H9 (cell line): ENCODE measurements around the gene PDZD2. TPM values are rescaled to one million over a fixed set of nuclear protein-coding genes. Genes with fewer than 3 reads are reported as not detected.

Experiments used
- DNase-seq: peaks from one replicate; pipeline ENCODE4 v3.0.0-alpha.2; 2017
- H2AFZ ChIP-seq: one replicate; pipeline ENCODE4 v1.6.1; 2013; ENCODE audit warnings: mild to moderate bottlenecking, low read length, control low read depth, moderate library complexity
- H2AK5ac ChIP-seq: 2 replicates; pipeline ENCODE4 v1.6.1; 2013; ENCODE audit warnings: low read length, control low read depth, mixed read lengths; ENCODE audit not compliant: insufficient read length
- H2BK120ac ChIP-seq: one replicate; pipeline ENCODE4 v1.6.1; 2013; ENCODE audit warnings: low read depth, mild to moderate bottlenecking, low read length, control low read depth, inconsistent platforms; ENCODE audit not compliant: poor library complexity, severe bottlenecking
- H2BK12ac ChIP-seq: 2 replicates; pipeline ENCODE4 v1.6.1; 2013; ENCODE audit warnings: low read length, control low read depth, mixed read lengths, low read depth; ENCODE audit not compliant: insufficient read length
- H2BK15ac ChIP-seq: 2 replicates; pipeline ENCODE4 v1.6.1; 2013; ENCODE audit warnings: low read depth, low read length, control low read depth
- H2BK20ac ChIP-seq: one replicate; pipeline ENCODE4 v1.6.1; 2013; ENCODE audit warnings: low read depth, mild to moderate bottlenecking, low read length, control low read depth, inconsistent platforms; ENCODE audit not compliant: poor library complexity, severe bottlenecking
- H2BK5ac ChIP-seq: 2 replicates; pipeline ENCODE4 v1.6.1; 2013; ENCODE audit warnings: low read length, control low read depth, mixed read lengths; ENCODE audit not compliant: insufficient read length
- H3K14ac ChIP-seq: 2 replicates; pipeline ENCODE4 v1.6.1; 2013; ENCODE audit warnings: low read length, control low read depth; ENCODE audit not compliant: insufficient read depth
- H3K18ac ChIP-seq: 2 replicates; pipeline ENCODE4 v1.6.1; 2013; ENCODE audit warnings: low read depth, mild to moderate bottlenecking, mixed read lengths, low read length, control low read depth; ENCODE audit not compliant: insufficient read length
- H3K23ac ChIP-seq: 2 replicates; pipeline ENCODE4 v1.6.1; 2013; ENCODE audit warnings: low read length, control low read depth, mixed read lengths, low read depth; ENCODE audit not compliant: insufficient read length
- H3K23me2 ChIP-seq: 2 replicates; pipeline ENCODE4 v1.6.1; 2013; ENCODE audit warnings: low read depth, mild to moderate bottlenecking, mixed read lengths, low read length, control low read depth; ENCODE audit not compliant: insufficient read length, poor library complexity, severe bottlenecking
- H3K27ac ChIP-seq: 2 replicates; pipeline ENCODE4 v1.5.1; 2013; ENCODE audit warnings: low read length, control low read depth, mixed read lengths, low read depth; ENCODE audit not compliant: insufficient read length
- H3K27me3 ChIP-seq: 2 replicates; pipeline ENCODE4 v1.6.1; 2013; ENCODE audit warnings: low read length, control low read depth, inconsistent platforms; ENCODE audit not compliant: insufficient read depth
- H3K4ac ChIP-seq: 2 replicates; pipeline ENCODE4 v1.6.1; 2013; ENCODE audit warnings: low read depth, mild to moderate bottlenecking, control low read depth, inconsistent platforms, low read length, moderate library complexity
- H3K4me1 ChIP-seq: 2 replicates; pipeline ENCODE4 v1.6.1; 2013; ENCODE audit warnings: low read length, control low read depth, inconsistent platforms; ENCODE audit not compliant: insufficient read depth
- H3K4me2 ChIP-seq: 2 replicates; pipeline ENCODE4 v1.6.1; 2013; ENCODE audit warnings: low read length, control low read depth, mixed read lengths; ENCODE audit not compliant: insufficient read length, insufficient read depth
- H3K56ac ChIP-seq: 2 replicates; pipeline ENCODE4 v1.6.1; 2013; ENCODE audit warnings: low read depth, mild to moderate bottlenecking, mixed read lengths, low read length, control low read depth; ENCODE audit not compliant: insufficient read length
- H3K79me1 ChIP-seq: 2 replicates; pipeline ENCODE4 v1.6.1; 2013; ENCODE audit warnings: low read depth, mild to moderate bottlenecking, moderate library complexity, low read length, control low read depth, inconsistent platforms; ENCODE audit not compliant: insufficient read depth, poor library complexity, severe bottlenecking
- H3K79me2 ChIP-seq: 2 replicates; pipeline ENCODE4 v1.6.1; 2013; ENCODE audit warnings: low read length, control low read depth, inconsistent platforms; ENCODE audit not compliant: insufficient read depth
- H3K9ac ChIP-seq: 2 replicates; pipeline ENCODE4 v1.6.1; 2013; ENCODE audit warnings: low read length, control low read depth, mixed read lengths; ENCODE audit not compliant: insufficient read length; ENCODE audit errors: extremely low read depth
- H3K9me3 ChIP-seq: one replicate; pipeline ENCODE4 v1.6.1; 2013; ENCODE audit warnings: low read depth, low read length, inconsistent platforms; ENCODE audit not compliant: control insufficient read depth
- H3T11ph ChIP-seq: one replicate; pipeline ENCODE4 v1.6.1; 2013; ENCODE audit warnings: mild to moderate bottlenecking, low read length, control low read depth, inconsistent platforms
- H4K20me1 ChIP-seq: one replicate; pipeline ENCODE4 v1.6.1; 2013; ENCODE audit not compliant: control insufficient read depth, insufficient read length, insufficient read depth
- H4K5ac ChIP-seq: 2 replicates; pipeline ENCODE4 v1.6.1; 2013; ENCODE audit warnings: low read depth, mild to moderate bottlenecking, mixed read lengths, low read length, control low read depth; ENCODE audit not compliant: insufficient read length
- H4K8ac ChIP-seq: replicated peaks from 2 replicates; pipeline ENCODE4 v1.6.1; 2013; ENCODE audit warnings: low read length, control low read depth, mixed read lengths, low read depth; ENCODE audit not compliant: insufficient read length
- H4K91ac ChIP-seq: 2 replicates; pipeline ENCODE4 v1.6.1; 2013; ENCODE audit warnings: low read depth, mild to moderate bottlenecking, moderate library complexity, mixed read lengths, low read length, control low read depth; ENCODE audit not compliant: insufficient read length
- H3K27ac Mint-ChIP-seq, 3 experiments: 2 replicates in 2 of 3; 3 replicates in 1 of 3; pipeline ENCODE4 v1.8.0; 2020 to 2021; ENCODE audit warnings: mixed read lengths in 3 of 3, mild to moderate bottlenecking in 1 of 3, moderate library complexity in 1 of 3
- H3K27me3 Mint-ChIP-seq: 2 replicates; pipeline ENCODE4 v1.8.0; 2021; ENCODE audit warnings: low read depth, mild to moderate bottlenecking, moderate library complexity, mixed read lengths
- H3K36me3 Mint-ChIP-seq, 3 experiments: 2 replicates in 2 of 3; 3 replicates in 1 of 3; pipeline ENCODE4 v1.8.0; 2020 to 2021; ENCODE audit warnings: low read depth in 3 of 3, mixed read lengths in 3 of 3; ENCODE audit not compliant: insufficient read depth in 1 of 3
- H3K4me1 Mint-ChIP-seq, 2 experiments: 2 replicates each; pipeline ENCODE4 v1.8.0; 2020; ENCODE audit warnings: mixed read lengths in 2 of 2
- H3K4me3 Mint-ChIP-seq, 2 experiments: 2 replicates in 1 of 2; 3 replicates in 1 of 2; pipeline ENCODE4 v1.8.0; 2020 to 2021; ENCODE audit warnings: mild to moderate bottlenecking in 2 of 2, mixed read lengths in 2 of 2, moderate library complexity in 1 of 2
- H3K9me3 Mint-ChIP-seq, 2 experiments: 2 replicates in 1 of 2; 3 replicates in 1 of 2; pipeline ENCODE4 v1.8.0; 2020; ENCODE audit warnings: mild to moderate bottlenecking in 2 of 2, mixed read lengths in 2 of 2, moderate library complexity in 1 of 2
- CTCF ChIP-seq: fragments of 200-600 bp; sonication (generic); conservative IDR thresholded peaks from 3 replicates; pipeline ENCODE4 v1.8.0; 2021; ENCODE audit warnings: antibody characterized with exemption, mild to moderate bottlenecking
- WGBS: extraction: QIAGEN DNeasy Blood & Tissue Kit; methylation state at CpG from one replicate; pipeline ENCODE4 v1.1.7; 2013; ENCODE audit warnings: missing lambda C conversion rate, low lambda C conversion rate, mixed read lengths; ENCODE audit not compliant: insufficient read length; ENCODE audit errors: extremely low coverage; 5-methylcytosine and 5-hydroxymethylcytosine counted together
- total RNA-seq: library from RNA; stranded (reverse); gene quantifications from 2 replicates; pipeline ENCODE4 v1.2.1, GENCODE V29; 2021

Gene PDZD2
- total RNA-seq, 1 experiment from 2014 or later = 9.9 TPM

GRCh38 chr5:31663519-31663918 is 24.6 kb downstream of the PDZD2 start:
- Histone ChIP-seq H3K79me1 (no peaks in the 10 kb centered on the region), H2BK15ac (no peak overlapping the region), H3K56ac (no peak overlapping the region), H4K5ac (no peak overlapping the region), H3K9me3 (no peaks in the 10 kb centered on the region), H3K27ac (no peak overlapping the region), H2AK5ac (no peak overlapping the region), H4K91ac (no peak overlapping the region), H4K8ac (no peak overlapping the region), H2BK120ac (no peak overlapping the region), H3K4me1 (no peaks in the 10 kb centered on the region), H3K18ac (no peak overlapping the region), H2BK12ac (no peak overlapping the region), H3K9ac (no peak overlapping the region), H3K79me2 (no peaks in the 10 kb centered on the region), H3K23me2 (no peaks in the 10 kb centered on the region), H3K23ac (no peak overlapping the region), H3T11ph (no peak overlapping the region), H3K4ac (no peak overlapping the region), H3K14ac (no peak overlapping the region), H2AFZ (no peak overlapping the region), H2BK5ac (no peak overlapping the region), H3K4me2 (no peak overlapping the region), H2BK20ac (no peak overlapping the region), H4K20me1 (no peaks in the 10 kb centered on the region), H3K27me3 (no peaks in the 10 kb centered on the region)
- Mint-ChIP-seq H3K27me3 (peaks cover 1% of the 10 kb centered on the region), H3K27ac (no peak overlapping the region), H3K36me3 (peaks cover 0 to 2% (median 0%) of the 10 kb centered on the region in 3 experiments; a peak in 2 of 7 replicates), H3K4me3 (no peak overlapping the region), H3K4me1 (peaks cover 10 to 12% of the 10 kb centered on the region in 2 experiments; a peak in 3 of 4 replicates), H3K9me3 (peaks cover 0 to 5% of the 10 kb centered on the region in 2 experiments; a peak in 2 of 5 replicates)
- TF ChIP-seq CTCF = no peak
- whole genome bisulfite sequencing = no CpG with 5 or more reads among the region's 7 CpGs
- DNase-seq = no peak
